ENCODE data around the gene TSSK2.
"Not testable (repeated sequence)": the region's sequence is repeated elsewhere in the genome, so short reads cannot be mapped to it uniquely, and the experiment has no call there.

TSSK2 gene

GRCh38 chr22:19143212-19143611 lies 12.1 kb downstream of the TSSK2 start:
- DNase-seq (ENCODE audit: low read depth, low spot score) = no peak

GRCh38 chr22:19143967-19144400 lies 12.9 kb downstream of the TSSK2 start:
- DNase-seq (ENCODE audit: low read depth, low spot score) = no peak

GRCh38 chr22:19146215-19146968 lies 15.3 kb downstream of the TSSK2 start:
- DNase-seq (ENCODE audit: low read depth, low spot score) = no peak

- no peak for DNase-seq (ENCODE audit: low read depth, low spot score)
These were observed 16.2 kb downstream of the TSSK2 start for GRCh38 chr22:19147195-19147780.

GRCh38 chr22:19148417-19149046 lies 17.4 kb downstream of the TSSK2 start:
- no peak for DNase-seq (ENCODE audit: low read depth, low spot score)

GRCh38 chr22:19149047-19149883 lies 18.2 kb downstream of the TSSK2 start:
- no peak for DNase-seq (ENCODE audit: low read depth, low spot score)

GRCh38 chr22:19149991-19150390 lies 18.9 kb downstream of the TSSK2 start, which contains the start of gene GSC2:
TSS of gene GSC2 (minus strand) at chr22:19150292. CDS start at chr22:19150283, 9 bp downstream.
- no peak for DNase-seq (ENCODE audit: low read depth, low spot score)

- DNase-seq (ENCODE audit: low read depth, low spot score) = no peak
These were observed 19.6 kb downstream of the TSSK2 start for GRCh38 chr22:19150482-19151328.

GRCh38 chr22:19151329-19152191 lies 20.5 kb downstream of the TSSK2 start:
- DNase-seq (ENCODE audit: low read depth, low spot score) = no peak

- DNase-seq (ENCODE audit: low read depth, low spot score) = no peak
These were observed 22.1 kb downstream of the TSSK2 start for GRCh38 chr22:19152942-19153883.

GRCh38 chr22:19156109-19156508 lies 25.0 kb downstream of the TSSK2 start:
- DNase-seq (ENCODE audit: low read depth, low spot score) = not testable (repeated sequence)

- DNase-seq (ENCODE audit: low read depth, low spot score) = not testable (repeated sequence)
These were observed 27.5 kb downstream of the TSSK2 start for GRCh38 chr22:19158649-19159048.

GRCh38 chr22:19164425-19164824 lies 33.3 kb downstream of the TSSK2 start:
- no peak for DNase-seq (ENCODE audit: low read depth, low spot score)

GRCh38 chr22:19166421-19166820 lies 35.3 kb downstream of the TSSK2 start:
- DNase-seq (ENCODE audit: low read depth, low spot score) = no peak

- no peak for DNase-seq (ENCODE audit: low read depth, low spot score)
These were observed 36.2 kb downstream of the TSSK2 start for GRCh38 chr22:19167106-19167869.

- no peak for DNase-seq (ENCODE audit: low read depth, low spot score)
These were observed 37.2 kb downstream of the TSSK2 start for GRCh38 chr22:19168088-19168890.
